Tibial nerve (tissue), 4 donors: ENCODE measurements around the gene C9orf50.

Experiments
- EP300 ChIP-seq, 2 donors: sonication (generic); formaldehyde crosslinking; IDR thresholded peaks; one replicate each; pipeline ENCODE4 v1.6.1; 2017; ENCODE audit warnings: antibody characterized with exemption in 2 of 2, mild to moderate bottlenecking in 1 of 2
- POLR2A ChIP-seq, 2 donors: fragments of 450-650 bp; IDR thresholded peaks; one replicate each; pipeline ENCODE4 v1.6.1; 2017; ENCODE audit warnings: antibody characterized with exemption in 2 of 2, mild to moderate bottlenecking in 2 of 2, moderate library complexity in 2 of 2
- TF ChIP-seq, protein P1 (sequence below), 5 experiments: fragments of 200-600 bp in 3 of 5; fragments of 450-650 bp in 2 of 5; sonication (generic) in 3 of 5; IDR thresholded peaks; one replicate each; pipeline ENCODE4 v1.5.1; 2016 to 2019; ENCODE audit warnings: antibody characterized with exemption in 5 of 5, mild to moderate bottlenecking in 3 of 5, moderate library complexity in 2 of 5

DNA sequence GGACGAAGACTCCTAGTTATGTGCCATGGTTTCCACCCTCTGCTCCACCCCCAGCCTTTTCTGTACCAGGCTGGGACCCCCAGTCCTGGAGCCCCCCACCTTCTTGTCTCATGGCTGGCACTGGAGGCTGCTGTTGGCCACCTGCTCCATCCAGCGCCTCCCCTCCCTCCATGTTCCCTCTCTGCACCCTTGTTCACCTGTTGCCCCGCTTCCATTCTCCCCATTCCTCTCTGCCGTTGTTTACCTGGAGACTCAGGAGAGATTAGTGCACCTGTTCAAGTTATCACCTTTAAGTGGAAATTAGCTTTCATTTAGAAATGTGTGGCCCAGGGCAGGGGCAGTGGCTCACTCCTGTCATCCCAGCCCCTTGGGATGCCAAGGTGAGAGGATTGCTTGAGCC, 12.3 kb upstream of the C9orf50 start:
- TF ChIP-seq, protein P1, sequence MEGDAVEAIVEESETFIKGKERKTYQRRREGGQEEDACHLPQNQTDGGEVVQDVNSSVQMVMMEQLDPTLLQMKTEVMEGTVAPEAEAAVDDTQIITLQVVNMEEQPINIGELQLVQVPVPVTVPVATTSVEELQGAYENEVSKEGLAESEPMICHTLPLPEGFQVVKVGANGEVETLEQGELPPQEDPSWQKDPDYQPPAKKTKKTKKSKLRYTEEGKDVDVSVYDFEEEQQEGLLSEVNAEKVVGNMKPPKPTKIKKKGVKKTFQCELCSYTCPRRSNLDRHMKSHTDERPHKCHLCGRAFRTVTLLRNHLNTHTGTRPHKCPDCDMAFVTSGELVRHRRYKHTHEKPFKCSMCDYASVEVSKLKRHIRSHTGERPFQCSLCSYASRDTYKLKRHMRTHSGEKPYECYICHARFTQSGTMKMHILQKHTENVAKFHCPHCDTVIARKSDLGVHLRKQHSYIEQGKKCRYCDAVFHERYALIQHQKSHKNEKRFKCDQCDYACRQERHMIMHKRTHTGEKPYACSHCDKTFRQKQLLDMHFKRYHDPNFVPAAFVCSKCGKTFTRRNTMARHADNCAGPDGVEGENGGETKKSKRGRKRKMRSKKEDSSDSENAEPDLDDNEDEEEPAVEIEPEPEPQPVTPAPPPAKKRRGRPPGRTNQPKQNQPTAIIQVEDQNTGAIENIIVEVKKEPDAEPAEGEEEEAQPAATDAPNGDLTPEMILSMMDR (IDR thresholded peaks at IDR 0.05) = no peak
- TF ChIP-seq POLR2A (IDR thresholded peaks at IDR 0.05) = no peak
- TF ChIP-seq EP300 (IDR thresholded peaks at IDR 0.05) = no peak
